SK-N-SH treated with all-trans-retinoic acid at 6 μM for 48 hours (cell line): ENCODE data around the gene ACOT7.

Experiments used
- GLIS3 ChIP-seq: fragments of 250-450 bp; sonication (Bioruptor Pico); IDR thresholded peaks from 2 replicates; pipeline ENCODE4 v1.5.0; 2020; ENCODE audit warnings: mild to moderate bottlenecking, moderate library complexity
- OSR1 ChIP-seq: fragments of 250-450 bp; sonication (Bioruptor Pico); IDR thresholded peaks from 2 replicates; pipeline ENCODE4 v1.8.0; 2022; ENCODE audit warnings: moderate library complexity, mild to moderate bottlenecking, inconsistent platforms
- PATZ1 ChIP-seq: fragments of 250-450 bp; sonication (Bioruptor Pico); IDR thresholded peaks from 2 replicates; pipeline ENCODE4 v1.8.0; 2020; ENCODE audit warnings: mild to moderate bottlenecking, moderate library complexity, borderline replicate concordance
- RARB ChIP-seq: fragments of 250-450 bp; sonication (Bioruptor Pico); IDR thresholded peaks from 2 replicates; pipeline ENCODE4 v1.8.0; 2021; ENCODE audit warnings: mild to moderate bottlenecking, moderate library complexity
- TOX ChIP-seq: fragments of 250-450 bp; sonication (Bioruptor Pico); IDR thresholded peaks from 2 replicates; pipeline ENCODE4 v1.8.0; 2021; ENCODE audit warnings: mild to moderate bottlenecking, moderate library complexity, borderline replicate concordance
- TSHZ2 ChIP-seq: fragments of 250-450 bp; sonication (Bioruptor Pico); IDR thresholded peaks from 2 replicates; pipeline ENCODE4 v1.5.0; 2020; ENCODE audit warnings: mild to moderate bottlenecking, moderate library complexity
- ZC3H10 ChIP-seq: fragments of 250-450 bp; sonication (Bioruptor Pico); IDR thresholded peaks from 2 replicates; pipeline ENCODE4 v1.5.1; 2021; ENCODE audit warnings: mild to moderate bottlenecking, moderate library complexity
- ZFP3 ChIP-seq: fragments of 250-450 bp; sonication (Bioruptor Pico); IDR thresholded peaks from 2 replicates; pipeline ENCODE4 v1.5.0; 2020; ENCODE audit warnings: mild to moderate bottlenecking, moderate library complexity
- ZFP30 ChIP-seq: fragments of 450-650 bp; formaldehyde crosslinking; IDR thresholded peaks from 2 replicates; pipeline ENCODE4 v1.5.0; 2022; ENCODE audit warnings: mild to moderate bottlenecking, moderate library complexity
- ZNF565 ChIP-seq: fragments of 450-650 bp; formaldehyde crosslinking; conservative IDR thresholded peaks from 2 replicates; pipeline ENCODE4 v1.5.0; 2020; ENCODE audit warnings: low read depth, mild to moderate bottlenecking, moderate library complexity

GRCh38 chr1:6392809-6393399 is 663 bp downstream of the ACOT7 start:
- TF ChIP-seq GLIS3, result no peak
- TF ChIP-seq OSR1 (CRISPR knock-in tag), result no peak
- TF ChIP-seq ZFP30 (CRISPR knock-in tag), result no peak
- TF ChIP-seq PATZ1 (CRISPR knock-in tag), result no peak
- TF ChIP-seq TSHZ2 (CRISPR knock-in tag), result no peak
- no peak for TF ChIP-seq ZNF565 (CRISPR knock-in tag)
- TF ChIP-seq RARB (CRISPR knock-in tag), result no peak
- TF ChIP-seq ZC3H10 (CRISPR knock-in tag), result no peak
- no peak for TF ChIP-seq TOX
- no peak for TF ChIP-seq ZFP3 (CRISPR knock-in tag)
